RPMI7951 (cell line): ENCODE measurements around the gene NEDD4. TPM values are rescaled to one million over a fixed set of nuclear protein-coding genes. Genes with fewer than 3 reads are reported as not detected.
"Not testable (repeated sequence)": the region's sequence is repeated elsewhere in the genome, so short reads cannot be mapped to it uniquely, and the experiment has no call there.

ENCODE experiments used
- DNase-seq: peaks from one replicate; pipeline ENCODE4 v3.0.0-alpha.2; 2012; ENCODE audit warnings: low read depth
- total RNA-seq: library from RNA; depleted of rRNA; stranded (reverse); fragments of >200 nt; shearing (Covaris generic); gene quantifications from 2 replicates; pipeline ENCODE4 v1.2.3, GENCODE V29; 2014

The NEDD4 gene
- total RNA-seq, 1 experiment from 2014 or later = 32.2 TPM

- peak; percentile 74 for DNase-seq
These were observed 95.7 kb downstream of the NEDD4 start for GRCh38 chr15:55897560-55898336.

GRCh38 chr15:55894399-55894965 is 98.9 kb downstream of the NEDD4 start:
- DNase-seq = no peak

GRCh38 chr15:55893852-55894251 is 99.6 kb downstream of the NEDD4 start:
- no peak for DNase-seq

DNA sequence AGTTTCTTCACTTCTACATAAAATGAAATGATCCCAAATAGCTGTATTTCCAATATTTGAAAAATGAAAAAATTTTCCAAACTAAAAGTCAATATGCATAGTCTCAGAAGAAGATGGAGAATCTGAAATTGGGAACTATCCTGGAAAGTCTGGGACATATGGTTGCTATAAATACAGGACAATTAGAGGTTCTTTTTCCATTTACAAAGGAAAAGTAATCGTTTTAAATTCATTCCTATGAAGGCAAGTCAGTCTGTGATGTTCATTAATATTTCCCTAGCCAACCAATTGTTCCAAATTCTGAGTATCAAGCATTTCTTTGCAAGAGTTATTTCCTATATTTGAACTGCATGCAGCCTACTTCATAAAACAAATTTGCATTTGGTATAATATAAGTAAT is 102.2 kb downstream of the NEDD4 start:
- DNase-seq = no peak

DNA sequence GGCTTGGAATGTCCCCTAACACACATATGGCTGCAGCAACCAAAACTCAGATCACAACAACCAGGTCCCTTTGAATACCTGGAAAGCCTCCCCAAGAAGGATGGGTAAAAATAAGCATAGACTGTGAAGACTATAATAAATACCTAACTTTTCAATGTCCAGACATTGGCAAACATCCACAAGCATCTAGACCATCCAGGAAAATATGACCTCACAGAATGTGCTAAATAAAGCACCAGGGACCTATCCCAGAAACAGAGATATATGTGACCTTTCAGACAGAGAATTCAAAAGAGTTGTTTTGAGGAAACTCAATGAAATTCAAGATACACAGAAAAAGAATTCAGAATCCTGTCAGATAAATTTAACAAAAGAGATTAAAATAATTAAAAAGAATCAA is 109.2 kb downstream of the NEDD4 start:
- DNase-seq = no peak

GRCh38 chr15:55879181-55879580 is 114.2 kb downstream of the NEDD4 start:
- no peak for DNase-seq

DNA sequence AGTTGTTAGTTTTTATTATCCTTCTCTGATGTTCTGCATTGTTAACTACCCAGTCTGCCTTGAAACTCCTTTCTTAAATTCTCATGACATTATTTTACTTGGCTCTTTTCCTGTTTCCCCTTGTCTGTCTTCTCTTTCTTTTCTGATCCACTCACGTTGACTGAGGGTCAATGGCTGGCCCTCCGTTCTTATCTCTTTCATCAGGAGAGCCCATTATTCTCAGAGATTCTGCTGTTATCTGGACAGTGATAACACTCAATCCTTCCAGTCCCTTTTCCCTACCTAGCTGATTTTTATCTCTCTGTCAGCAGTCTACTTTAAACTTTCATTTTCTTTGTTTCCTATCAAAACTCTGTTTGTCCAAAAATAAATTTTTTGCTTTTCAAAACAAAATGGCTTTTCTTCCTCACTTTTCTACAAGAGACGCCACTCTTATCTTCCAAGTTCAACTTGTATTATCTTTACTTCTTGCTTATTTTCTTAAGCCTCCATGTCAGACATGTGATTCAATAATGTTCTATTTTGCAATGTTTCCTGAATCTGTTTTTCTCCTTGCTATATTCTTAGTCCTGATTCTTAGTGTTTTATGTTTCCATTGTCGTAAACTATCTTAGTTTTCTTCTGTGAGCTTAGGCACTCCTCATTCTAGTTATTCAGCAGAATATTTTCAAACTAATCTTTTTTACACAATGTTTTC is 120.2 kb downstream of the NEDD4 start:
- peak; percentile 2 for DNase-seq

GRCh38 chr15:55872471-55872870 is 120.9 kb downstream of the NEDD4 start:
- no peak for DNase-seq

GRCh38 chr15:55869660-55870059 is 123.8 kb downstream of the NEDD4 start:
- DNase-seq = no peak

GRCh38 chr15:55868707-55869106 is 124.7 kb downstream of the NEDD4 start:
- peak; percentile 11 for DNase-seq

GRCh38 chr15:55868291-55868690 is 125.1 kb downstream of the NEDD4 start:
- DNase-seq = not testable (repeated sequence)

GRCh38 chr15:55863911-55864310 is 129.5 kb downstream of the NEDD4 start:
- no peak for DNase-seq

DNA sequence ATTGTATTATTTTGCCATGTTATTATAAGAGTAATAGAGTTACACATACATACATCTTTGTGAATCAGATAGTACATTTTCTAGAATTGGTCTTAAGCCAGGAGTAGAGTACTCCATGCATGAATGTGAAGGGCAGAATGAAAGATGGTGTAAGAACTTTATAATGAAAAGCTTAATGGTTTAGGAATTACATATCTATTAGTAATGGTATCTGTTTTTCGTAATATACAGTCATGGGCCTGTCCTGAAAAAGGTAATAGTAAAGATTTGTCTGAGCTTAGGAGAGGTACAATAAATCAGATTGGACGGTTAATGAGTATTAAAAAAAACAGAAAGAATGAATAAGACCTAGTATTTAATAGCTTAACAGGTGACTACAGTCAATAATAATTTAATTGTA is 132.3 kb downstream of the NEDD4 start:
- DNase-seq = no peak

DNA sequence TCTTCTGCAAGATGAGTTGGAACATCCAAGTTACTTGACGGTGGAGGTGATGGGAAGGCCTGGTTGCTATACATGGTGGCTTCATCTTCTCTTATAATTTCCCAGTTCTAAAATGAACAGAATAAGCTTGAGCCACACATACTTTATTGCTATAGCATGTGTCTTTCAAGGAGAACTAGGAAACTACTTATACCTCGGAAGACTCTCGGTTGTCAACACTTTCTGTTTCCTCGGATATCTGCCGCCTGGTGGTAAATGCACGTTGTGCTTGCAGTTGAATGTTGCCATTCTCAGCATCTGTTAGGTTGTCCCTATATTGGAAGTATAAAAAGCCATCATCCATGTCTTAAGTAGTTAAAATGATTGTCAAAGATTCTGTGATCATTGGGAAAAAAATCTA is 132.9 kb downstream of the NEDD4 start:
- DNase-seq = no peak

- DNase-seq = no peak
These were observed 133.7 kb downstream of the NEDD4 start for GRCh38 chr15:55859681-55860080.

DNA sequence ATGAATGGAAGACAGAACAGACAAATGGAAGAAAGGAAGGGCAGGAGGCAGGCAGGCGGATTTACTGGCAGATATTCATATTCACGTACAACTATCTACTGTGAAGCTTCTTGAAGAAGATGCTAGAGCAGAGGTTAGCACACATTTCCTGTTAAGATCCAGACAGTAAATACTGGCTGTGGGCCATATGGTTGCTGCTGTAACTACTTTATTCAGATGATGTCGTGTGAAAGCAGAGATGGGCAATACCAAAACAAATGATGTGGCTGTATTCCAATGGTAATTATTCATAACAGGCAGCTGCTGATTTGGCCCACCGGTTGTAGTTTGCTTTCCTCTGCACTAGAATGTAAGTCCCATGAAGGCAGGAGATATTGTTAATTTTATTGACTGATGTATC is 134.8 kb downstream of the NEDD4 start:
- peak; percentile 3 for DNase-seq

GRCh38 chr15:55856506-55857164 is 136.8 kb downstream of the NEDD4 start:
- no peak for DNase-seq

GRCh38 chr15:55853134-55853533 is 140.3 kb downstream of the NEDD4 start:
- DNase-seq = no peak

GRCh38 chr15:55846116-55846707 is 147.2 kb downstream of the NEDD4 start:
- peak; percentile 76 for DNase-seq

GRCh38 chr15:55842897-55843296 is 150.5 kb downstream of the NEDD4 start:
- DNase-seq = not testable (repeated sequence)

DNA sequence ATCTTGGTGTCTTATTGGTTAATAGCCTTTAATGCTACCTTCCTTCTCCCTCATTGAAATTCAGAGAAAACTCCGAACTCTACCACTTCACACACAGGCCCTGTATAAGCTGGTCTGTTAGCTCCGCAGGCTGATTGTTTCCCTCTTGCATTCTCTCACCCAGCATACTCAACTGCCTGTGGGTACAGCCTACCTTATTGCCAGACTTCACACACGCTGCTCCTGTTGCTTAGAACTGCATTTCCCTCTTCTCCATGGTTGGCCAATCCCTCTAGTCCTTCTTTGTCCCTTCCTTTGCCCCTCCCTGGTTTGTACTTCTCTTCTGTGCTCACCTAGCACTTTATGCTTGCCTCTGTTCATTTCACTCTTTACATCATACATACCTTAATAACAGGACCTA is 157.5 kb downstream of the NEDD4 start:
- no peak for DNase-seq

GRCh38 chr15:55834331-55834730 is 159.1 kb downstream of the NEDD4 start:
- DNase-seq = no peak
